ENCODE results near the gene FURIN. TPM values are rescaled to one million over a fixed set of nuclear protein-coding genes. Genes with fewer than 3 reads are reported as not detected.

FURIN gene
- total RNA-seq, 1 donor from 2014 or later = 26.5 TPM

GRCh38 chr15:90882781-90883525 lies 14.6 kb downstream of the FURIN start:
- peaks cover 14% of the 10 kb centered on the region for H3K4me1 Mint-ChIP-seq (ENCODE audit: low read depth, unreplicated experiment)
- peaks cover 5% of the 10 kb centered on the region for H3K27me3 Mint-ChIP-seq (ENCODE audit: unreplicated experiment)
- H3K4me3 Mint-ChIP-seq (ENCODE audit: unreplicated experiment) = no peak overlapping the region
- no peak for DNase-seq
- H3K36me3 Mint-ChIP-seq (ENCODE audit: unreplicated experiment) = no peaks in the 10 kb centered on the region
- no peak overlapping the region for H3K27ac Mint-ChIP-seq (ENCODE audit: unreplicated experiment)
- peaks cover 5% of the 10 kb centered on the region for H3K9me3 Mint-ChIP-seq (ENCODE audit: unreplicated experiment)
- no peak for TF ChIP-seq CTCF (IDR thresholded peaks at IDR 0.05; ENCODE audit: partially characterized antibody, unreplicated experiment)

GRCh38 chr15:90883526-90883975 lies 15.2 kb downstream of the FURIN start:
- peaks cover 17% of the 10 kb centered on the region for H3K4me1 Mint-ChIP-seq (ENCODE audit: low read depth, unreplicated experiment)
- no peak overlapping the region for H3K4me3 Mint-ChIP-seq (ENCODE audit: unreplicated experiment)

GRCh38 chr15:90883976-90884718 lies 15.8 kb downstream of the FURIN start, which contains the start of gene FES:
Gene FES, plus strand, starts transcription at chr15:90884504. Its CDS starts 542 bp downstream, at chr15:90885046.
- Mint-ChIP-seq H3K36me3 (ENCODE audit: unreplicated experiment) (no peaks in the 10 kb centered on the region), H3K27ac (ENCODE audit: unreplicated experiment) (no peak within 1 kb of the TSS), H3K27me3 (ENCODE audit: unreplicated experiment) (peaks cover 5% of the 10 kb centered on the region), H3K9me3 (ENCODE audit: unreplicated experiment) (peaks cover 1% of the 10 kb centered on the region), H3K4me3 (ENCODE audit: unreplicated experiment) (no peak within 1 kb of the TSS), H3K4me1 (ENCODE audit: low read depth, unreplicated experiment) (peaks cover 17% of the 10 kb centered on the region)
- DNase-seq = no peak
- no peak for TF ChIP-seq CTCF (IDR thresholded peaks at IDR 0.05; ENCODE audit: partially characterized antibody, unreplicated experiment)

More at GRCh38 chr15:90883526-90883975, 15.2 kb downstream of the FURIN start:
- Mint-ChIP-seq H3K27me3 (ENCODE audit: unreplicated experiment) (peaks cover 5% of the 10 kb centered on the region), H3K9me3 (ENCODE audit: unreplicated experiment) (peaks cover 1% of the 10 kb centered on the region), H3K27ac (ENCODE audit: unreplicated experiment) (no peak overlapping the region), H3K36me3 (ENCODE audit: unreplicated experiment) (no peaks in the 10 kb centered on the region)
- no peak for TF ChIP-seq CTCF (IDR thresholded peaks at IDR 0.05; ENCODE audit: partially characterized antibody, unreplicated experiment)
- no peak for DNase-seq

GRCh38 chr15:90884719-90885431 lies 16.5 kb downstream of the FURIN start:
- Mint-ChIP-seq H3K27ac (ENCODE audit: unreplicated experiment) (no peak overlapping the region), H3K27me3 (ENCODE audit: unreplicated experiment) (peaks cover 4% of the 10 kb centered on the region), H3K36me3 (ENCODE audit: unreplicated experiment) (no peaks in the 10 kb centered on the region), H3K9me3 (ENCODE audit: unreplicated experiment) (peaks cover 1% of the 10 kb centered on the region), H3K4me3 (ENCODE audit: unreplicated experiment) (no peak overlapping the region), H3K4me1 (ENCODE audit: low read depth, unreplicated experiment) (peaks cover 17% of the 10 kb centered on the region)
- no peak for DNase-seq
- TF ChIP-seq CTCF (IDR thresholded peaks at IDR 0.05; ENCODE audit: partially characterized antibody, unreplicated experiment) = no peak
